Measurements from ENCODE around the gene CHAD. TPM values are rescaled to one million over a fixed set of nuclear protein-coding genes. Genes with fewer than 3 reads are reported as not detected.
"Not testable (repeated sequence)": the region's sequence is repeated elsewhere in the genome, so short reads cannot be mapped to it uniquely, and the experiment has no call there.

The CHAD gene
- total RNA-seq, 4 donors from 2014 or later: not detected

DNA sequence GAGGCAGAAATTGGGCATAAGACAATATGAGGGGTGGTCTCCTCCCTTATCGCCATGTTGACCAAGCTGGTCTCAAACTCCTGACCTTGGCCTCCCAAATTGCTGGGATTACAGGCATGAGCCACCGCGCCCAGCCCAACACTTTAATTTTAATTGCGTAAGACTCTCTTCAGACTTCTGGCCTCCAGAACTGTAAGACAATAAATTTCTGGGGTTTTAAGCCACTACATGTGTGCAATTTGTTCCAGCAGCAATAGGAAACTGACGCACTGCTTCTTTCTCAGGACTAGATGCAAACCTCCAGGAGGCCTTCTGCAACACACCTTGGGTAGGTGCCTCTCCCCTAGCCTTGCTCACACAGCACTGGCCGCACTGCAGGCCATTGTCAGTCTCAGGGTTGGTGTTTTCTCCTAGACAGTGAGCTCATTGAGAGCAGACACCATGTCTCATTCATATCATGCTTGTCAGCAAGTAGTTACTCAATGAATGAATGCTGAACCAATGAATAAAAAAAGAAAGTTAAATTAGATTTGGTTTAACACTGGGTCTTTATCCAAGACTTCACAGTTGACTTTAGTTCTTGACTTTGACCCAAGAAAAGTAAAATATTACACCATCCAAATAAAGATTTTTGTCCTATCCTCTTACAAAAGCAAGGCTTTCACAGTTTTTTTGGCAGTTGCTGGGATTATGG, 48.1 kb downstream of the CHAD start:
- ATAC-seq (ENCODE audit: low FRiP score) (no peak), DNase-seq (ENCODE audit: low spot score) (no peak)
- TF ChIP-seq, protein P1, sequence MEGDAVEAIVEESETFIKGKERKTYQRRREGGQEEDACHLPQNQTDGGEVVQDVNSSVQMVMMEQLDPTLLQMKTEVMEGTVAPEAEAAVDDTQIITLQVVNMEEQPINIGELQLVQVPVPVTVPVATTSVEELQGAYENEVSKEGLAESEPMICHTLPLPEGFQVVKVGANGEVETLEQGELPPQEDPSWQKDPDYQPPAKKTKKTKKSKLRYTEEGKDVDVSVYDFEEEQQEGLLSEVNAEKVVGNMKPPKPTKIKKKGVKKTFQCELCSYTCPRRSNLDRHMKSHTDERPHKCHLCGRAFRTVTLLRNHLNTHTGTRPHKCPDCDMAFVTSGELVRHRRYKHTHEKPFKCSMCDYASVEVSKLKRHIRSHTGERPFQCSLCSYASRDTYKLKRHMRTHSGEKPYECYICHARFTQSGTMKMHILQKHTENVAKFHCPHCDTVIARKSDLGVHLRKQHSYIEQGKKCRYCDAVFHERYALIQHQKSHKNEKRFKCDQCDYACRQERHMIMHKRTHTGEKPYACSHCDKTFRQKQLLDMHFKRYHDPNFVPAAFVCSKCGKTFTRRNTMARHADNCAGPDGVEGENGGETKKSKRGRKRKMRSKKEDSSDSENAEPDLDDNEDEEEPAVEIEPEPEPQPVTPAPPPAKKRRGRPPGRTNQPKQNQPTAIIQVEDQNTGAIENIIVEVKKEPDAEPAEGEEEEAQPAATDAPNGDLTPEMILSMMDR (IDR thresholded peaks at IDR 0.05): no peak

DNA sequence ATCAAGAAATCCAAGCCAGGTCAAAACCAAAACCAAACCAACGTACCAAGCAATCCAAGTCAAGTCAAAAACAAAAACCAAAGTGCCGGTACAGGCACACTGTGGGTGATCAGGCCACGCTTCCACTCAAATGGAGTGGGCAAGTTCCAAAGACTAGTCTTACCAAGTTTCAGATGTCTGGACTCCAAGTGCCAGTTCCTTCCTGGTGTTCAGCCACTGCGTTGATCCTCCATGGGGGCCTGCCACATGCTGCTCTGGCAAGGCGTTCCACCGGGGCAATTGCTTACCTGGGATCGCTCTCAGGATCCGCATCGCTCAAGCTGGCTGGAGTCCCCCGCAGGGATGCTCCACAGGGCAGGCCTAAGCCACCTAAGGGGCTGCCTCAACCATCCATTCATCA, 49.1 kb downstream of the CHAD start:
- not testable (repeated sequence) for ATAC-seq (ENCODE audit: low FRiP score); DNase-seq (ENCODE audit: low spot score)

DNA sequence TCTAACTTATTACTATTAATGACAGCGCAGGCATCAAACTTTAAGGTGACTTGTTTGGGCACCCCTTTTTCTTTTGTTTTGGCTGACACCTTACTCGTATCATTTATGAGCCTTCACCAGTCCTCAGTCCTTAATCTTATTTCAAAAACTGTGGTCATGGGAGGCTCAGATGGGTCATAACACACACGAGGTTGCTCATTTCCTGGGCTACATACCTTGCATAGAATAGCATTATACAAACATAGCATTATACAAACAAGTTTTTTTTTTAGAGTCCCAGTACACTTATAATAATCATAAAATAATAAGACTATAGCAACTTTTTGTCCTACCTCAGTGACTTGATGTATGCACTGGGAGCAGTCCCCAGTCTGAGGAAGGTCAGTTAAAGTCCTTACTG, 53.9 kb downstream of the CHAD start:
- TF ChIP-seq, protein P1 (IDR thresholded peaks at IDR 0.05): no peak
- DNase-seq (ENCODE audit: low spot score): no peak
- ATAC-seq (ENCODE audit: low FRiP score): no peak

Other genes with a start within 250 kb of the CHAD start
- under 1 TPM in 1 of 4 donors, not detected in 3; 0.93 TPM for gene TMEM92, start 194.4 kb downstream of the CHAD start, total RNA-seq
- gene XYLT2, start 122.8 kb downstream of the CHAD start, total RNA-seq: 10 to 100 TPM in 3 of 4 donors, 1 to 10 TPM in 1; 8.4 to 23.2 (median 16.5) TPM
- gene MRPL27, start 95.7 kb downstream of the CHAD start, total RNA-seq: 10 to 100 TPM; 48.9 to 71.0 (median 61.7) TPM
- gene EME1, start 95.7 kb downstream of the CHAD start, total RNA-seq: 1 to 10 TPM in 1 of 4 donors, not detected in 3; 1.1 TPM
- 100 to 1,000 TPM in 3 of 4 donors, 10 to 100 TPM in 1; 53.6 to 193 (median 102) TPM for gene LRRC59, start 71.4 kb downstream of the CHAD start, total RNA-seq
- 100 to 1,000 TPM in 1 of 4 donors, 10 to 100 TPM in 3; 36.6 to 140 (median 65.3) TPM for gene ACSF2, start 42.7 kb downstream of the CHAD start, total RNA-seq
- gene RSAD1, start 10.0 kb upstream of the CHAD start, total RNA-seq: 10 to 100 TPM; 18.7 to 25.9 (median 23.4) TPM
- gene MYCBPAP, start 39.6 kb upstream of the CHAD start, total RNA-seq: 1 to 10 TPM in 2 of 4 donors, under 1 TPM in 1, not detected in 1; 0.36 to 1.9 (median 1.0) TPM
- gene EPN3, start 63.9 kb upstream of the CHAD start, total RNA-seq: not detected
- 10 to 100 TPM; 42.8 to 65.1 (median 49.4) TPM for gene SPATA20, start 78.3 kb upstream of the CHAD start, total RNA-seq
- 1 to 10 TPM in 2 of 4 donors, under 1 TPM in 2; 0.32 to 3.8 (median 1.2) TPM for gene CACNA1G, start 91.8 kb upstream of the CHAD start, total RNA-seq
- 10 to 100 TPM in 2 of 4 donors, 1 to 10 TPM in 2; 2.8 to 19.9 (median 11.1) TPM for gene ABCC3, start 166.0 kb upstream of the CHAD start, total RNA-seq
- 10 to 100 TPM; 55.7 to 82.4 (median 61.8) TPM for gene ANKRD40, start 239.0 kb upstream of the CHAD start, total RNA-seq